ENCODE results near the gene SPAM1. TPM values are rescaled to one million over a fixed set of nuclear protein-coding genes. Genes with fewer than 3 reads are reported as not detected.
A peak's percentile ranks its signal among the peaks of the same experiment; 100 is the strongest.

Gene SPAM1
- total RNA-seq, 1 donor from 2014 or later = not detected

DNA sequence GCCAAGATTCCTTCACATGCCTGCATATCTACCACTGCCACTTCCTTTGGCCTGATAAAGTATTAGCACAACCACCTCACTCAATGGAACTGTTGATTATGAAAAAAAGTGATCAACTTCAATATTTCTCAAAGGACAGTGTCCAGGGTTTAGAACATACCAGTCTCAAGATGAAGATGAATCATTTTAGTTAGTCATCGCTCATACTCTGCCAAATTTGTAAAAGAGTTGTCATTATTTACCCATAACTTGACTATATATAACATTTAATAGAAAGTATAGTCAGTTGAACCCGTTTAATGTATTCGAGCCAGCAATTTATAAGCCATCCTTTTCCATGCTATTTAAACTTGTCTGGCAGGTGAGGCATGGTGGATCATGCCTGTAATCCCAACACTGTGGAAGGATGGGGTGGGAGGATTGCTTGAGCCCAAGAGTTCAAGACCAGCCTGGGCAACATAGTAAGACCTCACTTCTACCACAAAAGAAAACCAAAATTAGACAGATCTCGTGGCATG lies 33.2 kb downstream of the SPAM1 start:
- TF ChIP-seq, protein P1, sequence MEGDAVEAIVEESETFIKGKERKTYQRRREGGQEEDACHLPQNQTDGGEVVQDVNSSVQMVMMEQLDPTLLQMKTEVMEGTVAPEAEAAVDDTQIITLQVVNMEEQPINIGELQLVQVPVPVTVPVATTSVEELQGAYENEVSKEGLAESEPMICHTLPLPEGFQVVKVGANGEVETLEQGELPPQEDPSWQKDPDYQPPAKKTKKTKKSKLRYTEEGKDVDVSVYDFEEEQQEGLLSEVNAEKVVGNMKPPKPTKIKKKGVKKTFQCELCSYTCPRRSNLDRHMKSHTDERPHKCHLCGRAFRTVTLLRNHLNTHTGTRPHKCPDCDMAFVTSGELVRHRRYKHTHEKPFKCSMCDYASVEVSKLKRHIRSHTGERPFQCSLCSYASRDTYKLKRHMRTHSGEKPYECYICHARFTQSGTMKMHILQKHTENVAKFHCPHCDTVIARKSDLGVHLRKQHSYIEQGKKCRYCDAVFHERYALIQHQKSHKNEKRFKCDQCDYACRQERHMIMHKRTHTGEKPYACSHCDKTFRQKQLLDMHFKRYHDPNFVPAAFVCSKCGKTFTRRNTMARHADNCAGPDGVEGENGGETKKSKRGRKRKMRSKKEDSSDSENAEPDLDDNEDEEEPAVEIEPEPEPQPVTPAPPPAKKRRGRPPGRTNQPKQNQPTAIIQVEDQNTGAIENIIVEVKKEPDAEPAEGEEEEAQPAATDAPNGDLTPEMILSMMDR (IDR thresholded peaks at IDR 0.05; ENCODE audit: insufficient read depth, low read length, poor library complexity, severe bottlenecking) = no peak
- DNase-seq (ENCODE audit: low read depth) = no peak
- Histone ChIP-seq H3K36me3 (ENCODE audit: control insufficient read depth, insufficient read depth, low read length) (no peaks in the 10 kb centered on the region), H3K27me3 (ENCODE audit: control insufficient read depth, insufficient read depth, low read length) (no peaks in the 10 kb centered on the region), H3K4me3 (ENCODE audit: low read depth, low read length) (no peak overlapping the region)

DNA sequence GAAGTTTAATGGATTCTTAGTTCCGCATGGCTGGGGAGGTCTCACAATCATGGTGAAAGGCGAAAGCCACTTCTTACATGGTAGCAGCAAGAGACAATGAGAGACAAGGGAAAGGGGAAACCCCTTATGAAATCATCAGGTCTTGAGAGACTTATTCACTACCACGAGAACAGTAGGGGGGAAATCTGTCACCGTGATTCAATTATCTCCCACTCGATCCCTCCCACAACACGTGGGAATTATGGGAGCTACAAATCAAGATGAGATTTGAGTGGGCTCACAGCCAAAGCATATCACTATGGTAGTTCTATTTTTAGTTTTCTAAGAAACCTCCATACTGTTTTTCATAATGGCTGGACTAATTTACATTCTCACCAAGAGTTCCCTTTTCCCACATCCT lies 36.7 kb downstream of the SPAM1 start:
- Histone ChIP-seq H3K27me3 (ENCODE audit: control insufficient read depth, insufficient read depth, low read length) (no peaks in the 10 kb centered on the region), H3K36me3 (ENCODE audit: control insufficient read depth, insufficient read depth, low read length) (no peaks in the 10 kb centered on the region), H3K4me3 (ENCODE audit: low read depth, low read length) (no peak overlapping the region)
- peak; percentile 69 for DNase-seq (ENCODE audit: low read depth)
- TF ChIP-seq, protein P1 (IDR thresholded peaks at IDR 0.05; ENCODE audit: insufficient read depth, low read length, poor library complexity, severe bottlenecking) = no peak

DNA sequence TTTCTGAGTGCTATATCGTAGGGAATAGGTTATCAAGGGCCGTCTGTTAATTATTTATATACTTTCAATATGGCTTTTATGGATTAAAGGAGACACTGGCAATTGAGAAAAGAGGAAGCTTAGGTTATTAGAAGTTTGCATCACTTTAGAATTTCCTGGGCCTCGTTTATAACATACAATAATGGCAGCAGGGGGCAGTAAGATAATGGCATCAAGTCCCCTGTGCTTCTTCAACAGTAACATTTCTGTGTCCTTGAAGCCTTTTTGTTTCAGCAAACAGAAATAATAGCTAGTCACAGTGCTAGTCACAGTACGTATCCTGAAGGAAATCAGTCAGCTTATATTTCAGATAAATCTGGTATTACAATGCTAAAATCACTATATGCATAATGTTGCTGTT lies 41.9 kb downstream of the SPAM1 start:
- TF ChIP-seq, protein P1 (IDR thresholded peaks at IDR 0.05; ENCODE audit: insufficient read depth, low read length, poor library complexity, severe bottlenecking) = no peak
- Histone ChIP-seq H3K4me3 (ENCODE audit: low read depth, low read length) (no peak overlapping the region), H3K36me3 (ENCODE audit: control insufficient read depth, insufficient read depth, low read length) (no peaks in the 10 kb centered on the region), H3K27me3 (ENCODE audit: control insufficient read depth, insufficient read depth, low read length) (no peaks in the 10 kb centered on the region)
- DNase-seq (ENCODE audit: low read depth) = no peak

DNA sequence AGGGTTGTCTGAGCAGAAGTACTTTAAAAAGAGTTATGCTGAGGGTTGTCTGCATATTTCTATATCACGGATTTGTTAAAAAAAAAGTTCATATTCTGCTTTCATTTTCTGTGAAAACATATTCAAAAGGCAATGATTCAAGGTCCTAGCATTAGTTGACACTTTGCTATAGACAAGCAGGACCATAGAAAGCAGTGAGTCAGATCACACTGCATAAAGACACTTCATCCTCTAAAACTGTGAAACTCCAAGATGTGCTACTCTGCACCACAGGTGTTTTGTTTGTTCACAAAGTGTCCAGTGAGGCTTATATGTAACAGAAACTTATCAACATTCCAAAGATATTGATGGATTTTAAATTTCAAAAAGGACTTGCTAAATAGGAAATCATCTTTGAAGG lies 47.0 kb downstream of the SPAM1 start:
- Histone ChIP-seq H3K27me3 (ENCODE audit: control insufficient read depth, insufficient read depth, low read length) (no peaks in the 10 kb centered on the region), H3K36me3 (ENCODE audit: control insufficient read depth, insufficient read depth, low read length) (no peaks in the 10 kb centered on the region), H3K4me3 (ENCODE audit: low read depth, low read length) (no peak overlapping the region)
- DNase-seq (ENCODE audit: low read depth) = no peak
- TF ChIP-seq, protein P1 (IDR thresholded peaks at IDR 0.05; ENCODE audit: insufficient read depth, low read length, poor library complexity, severe bottlenecking) = no peak

DNA sequence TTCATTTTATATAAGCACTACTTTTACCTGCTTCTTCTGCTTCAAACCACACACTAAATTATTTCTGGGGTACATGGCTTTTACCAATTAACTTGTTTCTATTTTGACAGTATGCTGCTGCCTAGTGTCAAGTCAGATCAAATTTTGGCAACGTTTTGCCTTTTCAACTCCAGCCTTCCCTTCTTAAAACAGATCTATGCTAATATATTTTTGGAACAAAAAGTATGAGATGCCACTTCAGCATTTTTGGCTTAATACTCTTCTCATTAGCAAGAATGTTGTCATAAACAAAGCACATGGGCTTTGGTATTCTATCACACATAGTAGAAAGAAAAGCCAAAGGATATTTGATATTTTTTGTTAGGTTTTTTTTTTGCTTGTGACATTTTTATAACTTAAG lies 47.8 kb downstream of the SPAM1 start:
- Histone ChIP-seq H3K27me3 (ENCODE audit: control insufficient read depth, insufficient read depth, low read length) (no peaks in the 10 kb centered on the region), H3K4me3 (ENCODE audit: low read depth, low read length) (no peak overlapping the region), H3K36me3 (ENCODE audit: control insufficient read depth, insufficient read depth, low read length) (no peaks in the 10 kb centered on the region)
- TF ChIP-seq, protein P1 (IDR thresholded peaks at IDR 0.05; ENCODE audit: insufficient read depth, low read length, poor library complexity, severe bottlenecking) = no peak
- DNase-seq (ENCODE audit: low read depth) = no peak

DNA sequence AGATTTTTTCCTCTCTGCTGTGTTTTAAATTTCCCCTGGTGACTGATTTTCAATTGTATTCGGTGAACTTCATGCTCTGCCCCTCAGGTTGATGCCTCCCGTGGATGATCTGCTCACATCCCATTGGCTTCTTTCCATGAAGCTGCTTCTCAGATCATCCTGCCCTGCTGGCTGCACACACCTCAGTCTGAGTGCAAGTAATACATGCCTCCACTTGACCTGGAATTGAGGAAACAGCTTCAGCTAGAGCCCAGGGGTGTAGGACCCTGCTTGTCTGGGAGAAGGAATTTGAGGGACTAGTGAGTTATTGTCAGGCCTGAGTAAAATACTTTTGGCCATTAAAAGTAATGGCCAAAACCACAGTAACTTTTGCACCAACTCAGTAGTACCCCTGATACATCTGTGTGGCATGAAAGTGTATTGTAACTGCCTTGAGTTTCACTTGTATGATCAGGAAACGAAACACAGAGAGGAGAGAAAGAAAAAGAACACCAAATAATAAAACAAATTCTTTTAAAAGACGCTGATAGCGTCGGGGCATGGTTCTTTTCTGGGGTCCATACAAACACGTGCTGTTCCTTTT lies 49.4 kb downstream of the SPAM1 start:
- Histone ChIP-seq H3K36me3 (ENCODE audit: control insufficient read depth, insufficient read depth, low read length) (no peaks in the 10 kb centered on the region), H3K4me3 (ENCODE audit: low read depth, low read length) (no peak overlapping the region), H3K27me3 (ENCODE audit: control insufficient read depth, insufficient read depth, low read length) (no peaks in the 10 kb centered on the region)
- TF ChIP-seq, protein P1 (IDR thresholded peaks at IDR 0.05; ENCODE audit: insufficient read depth, low read length, poor library complexity, severe bottlenecking) = no peak
- DNase-seq (ENCODE audit: low read depth) = no peak
